NOMO-1 treated with dmso at 0.1 percent for 144 hours (cell line): ENCODE results near the gene MGLL.

Experiments used
- DNase-seq: peaks from one replicate; lab custom pipeline; 2025; ENCODE audit not compliant: unreplicated experiment; lab: John Stamatoyannopoulos, UW

MGLL gene

DNA sequence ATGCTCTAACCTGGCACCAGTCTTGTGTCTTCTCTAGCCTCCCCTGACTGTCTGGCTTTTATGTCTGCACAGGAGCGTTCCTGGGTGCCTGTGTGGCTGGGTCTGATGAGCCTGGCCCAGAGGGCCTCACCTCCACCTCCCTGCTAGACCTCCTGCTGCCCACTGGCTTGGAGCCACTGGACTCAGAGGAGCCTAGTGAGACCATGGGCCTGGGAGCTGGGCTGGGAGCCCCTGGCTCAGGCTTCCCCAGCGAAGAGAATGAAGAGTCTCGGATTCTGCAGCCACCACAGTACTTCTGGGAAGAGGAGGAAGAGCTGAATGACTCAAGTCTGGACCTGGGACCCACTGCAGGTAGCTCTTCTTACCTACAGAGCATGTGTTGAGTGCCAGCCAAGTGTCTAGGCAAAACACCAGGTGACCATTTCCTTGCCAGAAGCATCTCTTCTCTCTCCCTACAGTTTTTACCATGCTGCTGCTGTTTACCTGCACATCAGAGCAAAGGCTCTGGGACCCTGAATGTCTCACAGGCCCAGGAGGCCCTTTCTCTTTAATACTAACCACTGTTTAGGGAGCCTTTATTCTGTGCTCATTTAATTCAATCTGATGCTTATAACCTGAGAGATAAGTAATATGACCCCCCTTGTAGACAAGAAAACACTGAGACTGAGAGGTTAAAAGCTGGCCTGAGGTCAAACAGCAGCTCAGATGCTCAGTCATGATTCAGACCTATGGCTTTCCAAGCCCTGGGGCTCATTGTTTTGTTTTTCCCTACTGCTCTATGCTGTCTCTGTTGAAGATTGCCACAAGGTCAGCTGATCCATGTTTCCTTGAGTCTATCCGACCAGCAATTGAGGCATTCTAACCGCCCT is 182.9 kb downstream of the MGLL start:
- DNase-seq = no peak
